ENCODE data around the gene AHSA1. TPM values are rescaled to one million over a fixed set of nuclear protein-coding genes. Genes with fewer than 3 reads are reported as not detected.

Gene AHSA1
- total and polyA plus RNA-seq, 2 donors (not counting 1 experiment from before 2014, with no cell fraction given) = 83.2 to 87.5 TPM

DNA sequence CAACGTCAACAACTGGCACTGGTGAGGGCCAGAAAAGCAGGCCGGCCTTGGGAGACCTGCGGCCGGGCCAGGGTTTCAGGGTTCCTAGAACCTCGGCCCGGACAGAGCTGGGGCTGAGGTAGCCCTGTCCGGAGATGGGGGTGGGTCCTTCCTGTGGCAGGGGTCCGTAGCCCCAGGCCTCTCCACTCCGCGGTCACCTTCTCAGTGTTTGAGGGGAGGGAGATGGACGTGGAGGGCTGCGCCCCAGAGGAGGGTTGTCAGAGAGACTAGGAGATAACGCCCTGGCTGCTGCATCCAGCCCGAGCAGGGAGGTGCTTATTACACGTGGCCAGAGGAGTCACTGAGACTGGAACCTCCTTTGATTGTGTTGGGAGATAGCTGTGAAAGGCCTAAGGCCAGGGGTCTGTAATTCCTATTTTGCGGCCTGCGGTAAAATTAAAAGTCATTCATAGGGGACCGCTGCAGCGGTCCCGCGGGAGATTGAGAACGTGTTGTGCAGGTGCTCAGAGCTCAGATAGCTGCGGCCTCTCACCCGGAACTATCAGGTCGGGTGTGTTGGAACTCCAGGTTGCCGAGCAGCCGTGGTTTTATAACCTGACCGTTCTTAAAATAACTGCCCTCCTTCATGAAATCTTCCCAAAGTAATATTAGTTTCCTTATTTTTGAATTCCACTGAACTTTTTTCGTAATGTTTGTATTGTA is 507 bp downstream of the AHSA1 start:
- intact Hi-C loops (cut with micrococcal nuclease) = loop anchor here (1.0 to 5.0 kb wide), 5 partner anchors 92 to 496 kb away; partner anchors contain the start of gene SPTLC2
- H3K4me3 ChIP-seq (ENCODE audit: control extremely low read depth in 1 of 5, extremely low read depth in 1 of 5, insufficient read depth in 1 of 5, low read depth in 2 of 5, low read length in 4 of 5) = peak overlapping the region; percentile 72 to 99 (median 93)
- peaks cover 39% of the 10 kb centered on the region for H3K4me1 Mint-ChIP-seq
- under 1% methylated on average over 25 of the region's 29 CpGs for WGBS (ENCODE audit: insufficient coverage)
- no peaks in the 10 kb centered on the region for H3K27me3 ChIP-seq (replicated peaks in 1 of 4; ENCODE audit: control extremely low read depth in 1 of 4, control insufficient read depth in 3 of 4, insufficient read depth in 4 of 4, low read length in 3 of 4)
- peaks cover 46% of the 10 kb centered on the region for H4K20me1 ChIP-seq (ENCODE audit: control insufficient read depth, insufficient read depth, low read length, poor library complexity, severe bottlenecking)
- peaks cover 58% of the 10 kb centered on the region for H3K79me2 ChIP-seq (ENCODE audit: control insufficient read depth, insufficient read depth, low read length)
- H3K4me3 Mint-ChIP-seq = peak overlapping the region; percentile 100
- DNase-seq (peak; percentile 67), ATAC-seq (ENCODE audit: low read depth) (peak; percentile 1)
- H3K9me3 ChIP-seq (ENCODE audit: control extremely low read depth in 1 of 3, control insufficient read depth in 2 of 3, insufficient read depth in 1 of 3, low read length in 2 of 3) = no peaks in the 10 kb centered on the region
- peak overlapping the region; percentile 89 for H3K4me2 ChIP-seq (replicated peaks; ENCODE audit: low read depth, low read length, poor library complexity, severe bottlenecking)
- H3K36me3 ChIP-seq (replicated peaks in 1 of 2; ENCODE audit: control extremely low read depth in 1 of 2, control insufficient read depth in 1 of 2, extremely low read depth in 1 of 2, insufficient read depth in 2 of 2, low read length in 1 of 2) = peaks cover 7 to 35% of the 10 kb centered on the region in 2 experiments
- TF ChIP-seq, protein P1, sequence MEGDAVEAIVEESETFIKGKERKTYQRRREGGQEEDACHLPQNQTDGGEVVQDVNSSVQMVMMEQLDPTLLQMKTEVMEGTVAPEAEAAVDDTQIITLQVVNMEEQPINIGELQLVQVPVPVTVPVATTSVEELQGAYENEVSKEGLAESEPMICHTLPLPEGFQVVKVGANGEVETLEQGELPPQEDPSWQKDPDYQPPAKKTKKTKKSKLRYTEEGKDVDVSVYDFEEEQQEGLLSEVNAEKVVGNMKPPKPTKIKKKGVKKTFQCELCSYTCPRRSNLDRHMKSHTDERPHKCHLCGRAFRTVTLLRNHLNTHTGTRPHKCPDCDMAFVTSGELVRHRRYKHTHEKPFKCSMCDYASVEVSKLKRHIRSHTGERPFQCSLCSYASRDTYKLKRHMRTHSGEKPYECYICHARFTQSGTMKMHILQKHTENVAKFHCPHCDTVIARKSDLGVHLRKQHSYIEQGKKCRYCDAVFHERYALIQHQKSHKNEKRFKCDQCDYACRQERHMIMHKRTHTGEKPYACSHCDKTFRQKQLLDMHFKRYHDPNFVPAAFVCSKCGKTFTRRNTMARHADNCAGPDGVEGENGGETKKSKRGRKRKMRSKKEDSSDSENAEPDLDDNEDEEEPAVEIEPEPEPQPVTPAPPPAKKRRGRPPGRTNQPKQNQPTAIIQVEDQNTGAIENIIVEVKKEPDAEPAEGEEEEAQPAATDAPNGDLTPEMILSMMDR (IDR thresholded peaks at IDR 0.05) = no peak
- TF ChIP-seq EZH2 (IDR thresholded peaks at IDR 0.05; ENCODE audit: borderline replicate concordance, insufficient read depth, low read depth, low read length, poor library complexity, severe bottlenecking) = no peak
- H2AFZ ChIP-seq (ENCODE audit: insufficient read depth, low read depth, low read length, poor library complexity, severe bottlenecking) = peak overlapping the region; percentile 98
- H3K27ac ChIP-seq (ENCODE audit: low read length in 2 of 2) = peak overlapping the region; percentile 80 to 91
- ChIA-PET CTCF (interaction anchor here (0.7 to 4.3 kb wide), 9 partner anchors 42 to 248 kb away, joined by 3 to 20 read pairs (median 7); partner anchors contain the start of genes GSTZ1 and POMT2), POLR2A (interaction anchor here (2.0 kb wide), 1 partner anchor 81 kb away, joined by 9 read pairs; the partner anchor contains the start of genes SAMD15 and TMED8)
- H3K9ac ChIP-seq (ENCODE audit: low read length) = peak overlapping the region; percentile 91
- H3K9me3 Mint-ChIP-seq (ENCODE audit: insufficient read depth) = no peaks in the 10 kb centered on the region
- no peaks in the 10 kb centered on the region for H3K27me3 Mint-ChIP-seq
- H3K27ac Mint-ChIP-seq = peak overlapping the region; percentile 99
- H3K4me1 ChIP-seq (ENCODE audit: control insufficient read depth in 2 of 2, insufficient read depth in 2 of 2, low read length in 2 of 2) = peaks cover 21 to 24% of the 10 kb centered on the region in 2 donors

All from B cell (primary cell).